GM23338 (cell line): ENCODE results near the gene CNKSR1.

ENCODE experiments used
- CREB1 ChIP-seq: fragments of 250-450 bp; sonication (Bioruptor Pico); IDR thresholded peaks from 2 replicates; pipeline ENCODE4 v1.5.0; 2020; ENCODE audit warnings: low read depth, mild to moderate bottlenecking, moderate library complexity
- CTCF ChIP-seq, 2 experiments: fragments of 200-600 bp in 1 of 2; sonication (generic) in 1 of 2; conservative IDR thresholded peaks; 2 replicates each; pipeline versions ENCODE4 v1.5.1 to v1.6.1; 2016 to 2017; ENCODE audit warnings: antibody characterized with exemption in 2 of 2, low read depth in 2 of 2, mild to moderate bottlenecking in 2 of 2, moderate library complexity in 1 of 2
- ETS1 ChIP-seq: IDR thresholded peaks from 2 replicates; pipeline ENCODE4 v1.6.1; 2016; ENCODE audit warnings: antibody characterized with exemption
- EZH2 ChIP-seq: fragments of 200-600 bp; sonication (generic); IDR thresholded peaks from one replicate; pipeline ENCODE4 v1.8.0; 2017; ENCODE audit warnings: antibody characterized with exemption, mild to moderate bottlenecking, low read depth; ENCODE audit not compliant: unreplicated experiment
- EZH2phosphoT487 ChIP-seq: fragments of 200-600 bp; sonication (generic); IDR thresholded peaks from one replicate; pipeline ENCODE4 v1.8.1; 2018; ENCODE audit warnings: antibody characterized with exemption; ENCODE audit not compliant: unreplicated experiment
- JUNB ChIP-seq: IDR thresholded peaks from one replicate; pipeline ENCODE4 v1.6.1; 2016; ENCODE audit warnings: antibody characterized with exemption; ENCODE audit not compliant: unreplicated experiment
- NANOG ChIP-seq: IDR thresholded peaks from 2 replicates; pipeline ENCODE4 v1.6.1; 2016; ENCODE audit warnings: antibody characterized with exemption, borderline replicate concordance
- POLR2AphosphoS5 ChIP-seq: IDR thresholded peaks from 2 replicates; pipeline ENCODE4 v1.6.1; 2016; ENCODE audit warnings: antibody characterized with exemption, low read depth
- REST ChIP-seq: IDR thresholded peaks from one replicate; pipeline ENCODE4 v1.6.1; 2018; ENCODE audit warnings: antibody characterized with exemption; ENCODE audit not compliant: unreplicated experiment
- STAT1 ChIP-seq: IDR thresholded peaks from one replicate; pipeline ENCODE4 v1.6.1; 2016; ENCODE audit warnings: antibody characterized with exemption; ENCODE audit not compliant: unreplicated experiment
- ZNF114 ChIP-seq: fragments of 250-450 bp; sonication (Bioruptor Pico); IDR thresholded peaks from 2 replicates; pipeline ENCODE4 v1.5.0; 2020; ENCODE audit warnings: mild to moderate bottlenecking, moderate library complexity
- ZNF331 ChIP-seq: fragments of 250-450 bp; sonication (Bioruptor Pico); IDR thresholded peaks from 2 replicates; pipeline ENCODE4 v1.5.0; 2020; ENCODE audit warnings: low read depth, mild to moderate bottlenecking, moderate library complexity
- ZNF462 ChIP-seq: fragments of 250-450 bp; sonication (Bioruptor Pico); IDR thresholded peaks from 2 replicates; pipeline ENCODE4 v1.5.0; 2020; ENCODE audit warnings: mild to moderate bottlenecking, moderate library complexity

GRCh38 chr1:26184086-26184485 lies 6.8 kb downstream of the CNKSR1 start:
- no peak for TF ChIP-seq POLR2AphosphoS5
- no peak for TF ChIP-seq CTCF (conservative IDR thresholded peaks at IDR 0.05; ENCODE audit: low read depth in 2 of 2)
- no peak for TF ChIP-seq EZH2
- TF ChIP-seq REST = no peak
- no peak for TF ChIP-seq CREB1 (CRISPR knock-in tag)
- TF ChIP-seq EZH2phosphoT487 = no peak
- no peak for TF ChIP-seq ETS1
- no peak for TF ChIP-seq ZNF331 (CRISPR knock-in tag)
- no peak for TF ChIP-seq JUNB
- no peak for TF ChIP-seq ZNF114
- TF ChIP-seq STAT1 = no peak
- no peak for TF ChIP-seq ZNF462 (CRISPR knock-in tag)
- no peak for TF ChIP-seq NANOG
